ENCODE measurements around the gene MB21D2.

Gene MB21D2

GRCh38 chr3:192915304-192915703, 2.4 kb downstream of the MB21D2 start:
- DNase-seq (ENCODE audit: low read depth), result no peak
- no peak overlapping the region for H3K4me3 ChIP-seq (ENCODE audit: low read length)

GRCh38 chr3:192914848-192915247, 2.8 kb downstream of the MB21D2 start:
- H3K4me3 ChIP-seq (ENCODE audit: low read length), result no peak overlapping the region
- DNase-seq (ENCODE audit: low read depth), result no peak
- TF ChIP-seq CTCF (conservative IDR thresholded peaks at IDR 0.05; ENCODE audit: low read depth, low read length), result no peak

More at GRCh38 chr3:192915304-192915703, 2.4 kb downstream of the MB21D2 start:
- peak; percentile 43 for TF ChIP-seq CTCF (conservative IDR thresholded peaks at IDR 0.05; ENCODE audit: low read depth, low read length)

- no peak for DNase-seq (ENCODE audit: low read depth)
- TF ChIP-seq CTCF (conservative IDR thresholded peaks at IDR 0.05; ENCODE audit: low read depth, low read length), result no peak
- no peak overlapping the region for H3K4me3 ChIP-seq (ENCODE audit: low read length)
Measured at GRCh38 chr3:192913540-192913939, 4.1 kb downstream of the MB21D2 start.

GRCh38 chr3:192911293-192911692, 6.4 kb downstream of the MB21D2 start:
- no peak for TF ChIP-seq CTCF (conservative IDR thresholded peaks at IDR 0.05; ENCODE audit: low read depth, low read length)
- no peak overlapping the region for H3K4me3 ChIP-seq (ENCODE audit: low read length)
- DNase-seq (ENCODE audit: low read depth), result no peak

- H3K4me3 ChIP-seq (ENCODE audit: low read length), result no peak overlapping the region
- DNase-seq (ENCODE audit: low read depth), result no peak
- no peak for TF ChIP-seq CTCF (conservative IDR thresholded peaks at IDR 0.05; ENCODE audit: low read depth, low read length)
Measured at GRCh38 chr3:192907784-192908183, 9.9 kb downstream of the MB21D2 start.

- DNase-seq (ENCODE audit: low read depth), result no peak
- H3K4me3 ChIP-seq (ENCODE audit: low read length), result no peak overlapping the region
- TF ChIP-seq CTCF (conservative IDR thresholded peaks at IDR 0.05; ENCODE audit: low read depth, low read length), result no peak
Measured at GRCh38 chr3:192906940-192907339, 10.7 kb downstream of the MB21D2 start.

- no peak for DNase-seq (ENCODE audit: low read depth)
- H3K4me3 ChIP-seq (ENCODE audit: low read length), result no peak overlapping the region
- no peak for TF ChIP-seq CTCF (conservative IDR thresholded peaks at IDR 0.05; ENCODE audit: low read depth, low read length)
Measured at GRCh38 chr3:192905980-192906678, 11.5 kb downstream of the MB21D2 start.
